Breast epithelium (tissue), 4 donors: ENCODE data around the gene LCN2. TPM values are rescaled to one million over a fixed set of nuclear protein-coding genes. Genes with fewer than 3 reads are reported as not detected.
"Not testable (repeated sequence)": the region's sequence is repeated elsewhere in the genome, so short reads cannot be mapped to it uniquely, and the experiment has no call there.

Source experiments
- DNase-seq, 2 donors: peaks; one replicate each; pipeline ENCODE4 v3.0.0-alpha.2; 2019; ENCODE audit warnings: low spot score in 2 of 2
- H3K27ac ChIP-seq, 2 donors: fragments of 200-600 bp; sonication (generic) in 1 of 2; one replicate each; pipeline ENCODE4 v1.5.1; 2016 to 2019; ENCODE audit warnings: mild to moderate bottlenecking in 1 of 2
- H3K27me3 ChIP-seq, 2 donors: fragments of 200-600 bp; sonication (generic) in 1 of 2; one replicate each; pipeline versions ENCODE4 v1.5.1 to v1.6.0; 2017 to 2019; ENCODE audit warnings: control low read depth in 1 of 2, mild to moderate bottlenecking in 1 of 2
- H3K36me3 ChIP-seq: fragments of 200-600 bp; one replicate; pipeline ENCODE4 v1.5.1; 2019
- H3K4me1 ChIP-seq, 2 donors: fragments of 200-600 bp; sonication (generic); one replicate each; pipeline ENCODE4 v1.5.1; 2016 to 2019; ENCODE audit warnings: control low read depth in 1 of 2
- H3K4me3 ChIP-seq, 3 donors: fragments of 200-600 bp; sonication (generic); 1 replicate in 2 of 3; 2 replicates in 1 of 3; pipeline ENCODE4 v1.5.1; 2016 to 2019; ENCODE audit warnings: mild to moderate bottlenecking in 3 of 3, moderate library complexity in 2 of 3
- H3K9me3 ChIP-seq, 2 donors: fragments of 200-600 bp; sonication (generic) in 1 of 2; one replicate each; pipeline ENCODE4 v1.5.1; 2016 to 2019; ENCODE audit warnings: control low read depth in 1 of 2
- POLR2A ChIP-seq: fragments of 450-650 bp; IDR thresholded peaks from one replicate; pipeline ENCODE4 v1.6.1; 2016; ENCODE audit warnings: antibody characterized with exemption, mild to moderate bottlenecking, moderate library complexity
- POLR2AphosphoS5 ChIP-seq, 3 donors: sonication (generic); formaldehyde crosslinking; IDR thresholded peaks; one replicate each; pipeline ENCODE4 v1.6.1; 2017; ENCODE audit warnings: antibody characterized with exemption in 3 of 3
- intact Hi-C: fragments of 100-400 bp; cut with DNase I; formaldehyde crosslinking; loops from one replicate; pipeline ENCODE4 v1.15.1; 2023; ENCODE audit warnings: low total_unique reads
- total RNA-seq, 3 donors: library from RNA; depleted of rRNA; stranded (reverse); fragments of >200 nt; gene quantifications; one replicate each; pipeline ENCODE4 v1.1.0, GENCODE V29; 2016
- TF ChIP-seq, protein P1 (sequence below), 3 donors: fragments of 450-650 bp; IDR thresholded peaks; one replicate each; pipeline ENCODE4 v1.5.1; 2016 to 2017; ENCODE audit warnings: antibody characterized with exemption in 3 of 3, mild to moderate bottlenecking in 3 of 3, moderate library complexity in 3 of 3

LCN2 gene
- total RNA-seq, 3 donors from 2014 or later = 38.5 to 42.3 TPM; not detected in 1

DNA sequence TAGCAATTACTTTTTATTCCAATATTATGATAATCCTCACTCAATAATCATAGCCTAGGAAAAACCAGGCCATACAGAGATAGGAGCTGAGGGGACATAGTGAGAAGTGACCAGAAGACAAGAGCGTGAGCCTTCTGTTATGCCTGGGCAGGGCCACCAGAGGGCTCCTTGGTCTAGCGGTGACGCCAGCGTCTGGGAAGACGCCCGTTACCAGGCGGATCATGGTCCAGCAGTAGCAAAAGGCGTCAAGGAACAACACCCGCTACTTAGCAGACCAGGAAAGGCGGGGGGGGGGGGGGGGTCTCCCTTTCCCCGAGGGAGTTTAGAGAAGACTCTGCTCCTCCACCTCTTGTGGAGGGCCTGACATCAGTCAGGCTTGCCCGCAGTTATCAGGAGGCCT is 32.2 kb downstream of the LCN2 start:
- TF ChIP-seq, protein P1, sequence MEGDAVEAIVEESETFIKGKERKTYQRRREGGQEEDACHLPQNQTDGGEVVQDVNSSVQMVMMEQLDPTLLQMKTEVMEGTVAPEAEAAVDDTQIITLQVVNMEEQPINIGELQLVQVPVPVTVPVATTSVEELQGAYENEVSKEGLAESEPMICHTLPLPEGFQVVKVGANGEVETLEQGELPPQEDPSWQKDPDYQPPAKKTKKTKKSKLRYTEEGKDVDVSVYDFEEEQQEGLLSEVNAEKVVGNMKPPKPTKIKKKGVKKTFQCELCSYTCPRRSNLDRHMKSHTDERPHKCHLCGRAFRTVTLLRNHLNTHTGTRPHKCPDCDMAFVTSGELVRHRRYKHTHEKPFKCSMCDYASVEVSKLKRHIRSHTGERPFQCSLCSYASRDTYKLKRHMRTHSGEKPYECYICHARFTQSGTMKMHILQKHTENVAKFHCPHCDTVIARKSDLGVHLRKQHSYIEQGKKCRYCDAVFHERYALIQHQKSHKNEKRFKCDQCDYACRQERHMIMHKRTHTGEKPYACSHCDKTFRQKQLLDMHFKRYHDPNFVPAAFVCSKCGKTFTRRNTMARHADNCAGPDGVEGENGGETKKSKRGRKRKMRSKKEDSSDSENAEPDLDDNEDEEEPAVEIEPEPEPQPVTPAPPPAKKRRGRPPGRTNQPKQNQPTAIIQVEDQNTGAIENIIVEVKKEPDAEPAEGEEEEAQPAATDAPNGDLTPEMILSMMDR (IDR thresholded peaks at IDR 0.05) = peak in 2 of 3 donors; percentile 21 to 47
- H3K36me3 ChIP-seq, H3K4me3 ChIP-seq, H3K27ac ChIP-seq, H3K4me1 ChIP-seq, intact Hi-C loops, H3K27me3 ChIP-seq, DNase-seq, H3K9me3 ChIP-seq: not testable (repeated sequence)

DNA sequence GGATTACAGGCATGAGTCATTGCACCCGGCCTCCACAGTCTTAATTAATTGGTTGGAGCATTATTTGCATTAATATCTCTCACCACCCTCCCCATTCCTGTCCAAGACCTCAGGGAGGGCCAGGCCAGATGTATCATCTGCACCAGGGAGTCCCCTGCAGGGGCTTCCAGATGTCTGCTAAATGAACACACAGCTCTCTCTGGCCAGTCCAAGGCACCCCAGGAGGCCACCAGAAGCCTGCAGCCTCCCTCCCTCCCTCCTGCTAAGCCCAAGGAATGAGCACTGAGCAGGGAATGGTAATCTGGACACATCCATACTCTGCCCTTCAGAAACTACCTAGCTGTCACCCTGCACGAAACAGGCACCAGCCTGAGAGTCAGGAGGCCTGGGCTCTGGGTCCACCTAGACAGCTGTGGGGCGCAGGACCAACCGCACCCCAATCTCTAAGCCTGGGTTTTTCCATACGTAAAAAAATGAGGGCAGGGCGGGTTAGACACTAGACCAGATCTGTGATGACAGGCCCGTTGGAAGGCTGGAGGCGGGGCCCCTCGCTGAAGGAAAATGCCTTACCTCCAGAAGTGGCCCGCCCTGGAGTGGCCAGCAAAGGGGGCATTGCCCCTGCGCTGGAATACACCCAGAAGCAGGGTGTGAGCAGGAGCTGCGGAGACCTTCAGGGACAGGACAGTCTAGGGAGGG is 33.8 kb downstream of the LCN2 start:
- TF ChIP-seq POLR2AphosphoS5 (IDR thresholded peaks at IDR 0.05) (no peak), POLR2A (no peak)
- TF ChIP-seq, protein P1 (IDR thresholded peaks at IDR 0.05) = no peak
- H3K27ac ChIP-seq = no peak overlapping the region
- no peak for DNase-seq
- H3K4me1 ChIP-seq = no peaks in the 10 kb centered on the region
- H3K36me3 ChIP-seq = peaks cover 9% of the 10 kb centered on the region
- no peak overlapping the region for H3K4me3 ChIP-seq
- intact Hi-C loops = no loop called here
- no peaks in the 10 kb centered on the region for H3K27me3 ChIP-seq
- no peaks in the 10 kb centered on the region for H3K9me3 ChIP-seq

DNA sequence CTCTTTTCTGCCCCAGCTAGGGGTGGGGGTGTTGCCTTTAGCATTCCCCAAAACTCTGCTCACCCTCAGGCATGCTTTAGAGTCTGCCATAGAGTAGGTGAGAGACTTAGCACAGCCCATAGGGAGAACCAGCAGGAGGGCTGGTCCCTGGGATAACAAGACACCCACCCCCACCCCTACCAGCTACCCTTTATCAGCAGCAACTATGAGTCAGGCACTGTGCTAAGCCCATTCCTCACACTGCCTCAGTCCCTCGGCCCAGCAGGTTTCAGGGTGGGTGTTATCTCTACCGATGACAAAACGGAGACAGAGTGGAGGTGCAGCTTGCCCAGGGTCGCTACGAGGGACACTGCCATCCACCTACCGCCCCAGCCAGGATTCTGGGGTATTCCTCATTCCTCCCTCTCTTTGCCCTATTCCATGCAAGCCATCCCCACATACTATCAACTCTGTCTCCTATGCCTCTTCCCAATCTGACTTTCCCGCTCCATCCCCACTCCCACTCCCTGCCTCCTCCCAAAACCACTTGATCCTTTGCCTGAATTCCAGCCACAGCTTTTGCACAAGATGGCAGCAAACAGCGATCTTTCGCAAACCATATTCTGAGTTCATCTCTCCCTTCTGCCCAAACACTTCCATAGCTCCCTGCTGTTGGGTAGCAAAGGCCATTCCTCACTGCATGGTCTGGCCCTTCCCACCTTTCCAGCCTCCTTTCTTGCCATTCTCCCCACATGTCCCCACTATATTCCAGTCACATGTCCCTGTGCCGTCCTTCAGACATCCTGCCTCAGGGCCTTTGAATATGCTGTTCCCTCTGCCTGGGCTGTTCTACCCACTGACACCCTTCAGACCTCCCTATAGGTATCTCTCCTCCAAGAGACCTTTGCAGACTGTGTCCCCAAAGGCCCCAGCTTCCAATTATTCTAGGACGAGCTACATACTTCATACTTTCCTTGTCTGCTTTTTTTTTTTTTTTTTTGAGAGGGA is 37.0 kb downstream of the LCN2 start:
- TF ChIP-seq POLR2A (no peak), POLR2AphosphoS5 (IDR thresholded peaks at IDR 0.05) (no peak)
- TF ChIP-seq, protein P1 (IDR thresholded peaks at IDR 0.05) = no peak
- H3K36me3 ChIP-seq = no peaks in the 10 kb centered on the region

DNA sequence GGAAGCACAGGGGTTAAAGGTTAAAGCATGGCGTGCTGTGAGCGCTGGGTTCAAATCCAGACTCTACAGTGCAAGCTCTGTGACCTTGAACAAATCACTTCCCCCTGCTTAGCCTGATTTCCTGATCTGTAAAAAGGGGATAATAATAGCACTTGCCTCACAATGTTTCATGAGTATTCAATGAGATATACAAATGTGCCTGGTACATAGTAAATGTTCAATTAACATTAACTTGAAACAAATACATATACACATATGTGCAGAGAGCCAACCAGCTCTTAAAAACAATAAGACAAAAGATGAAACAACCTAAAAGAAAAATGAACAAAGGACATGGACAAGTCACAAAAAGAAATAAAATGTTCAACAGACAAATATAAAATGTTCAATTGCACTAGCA is 38.1 kb downstream of the LCN2 start:
- DNase-seq = no peak
- H3K27ac ChIP-seq = no peak overlapping the region
- H3K4me3 ChIP-seq = no peak overlapping the region
- no peaks in the 10 kb centered on the region for H3K36me3 ChIP-seq
- no peaks in the 10 kb centered on the region for H3K9me3 ChIP-seq
- H3K4me1 ChIP-seq = peaks cover 3 to 9% of the 10 kb centered on the region in 2 donors
- no peaks in the 10 kb centered on the region for H3K27me3 ChIP-seq
- intact Hi-C loops = no loop called here
- TF ChIP-seq, protein P1 (IDR thresholded peaks at IDR 0.05) = no peak
- TF ChIP-seq POLR2A (no peak), POLR2AphosphoS5 (IDR thresholded peaks at IDR 0.05) (no peak)

More for the DNA sequence above, 37.0 kb downstream of the LCN2 start:
- Histone ChIP-seq H3K27ac (no peak overlapping the region), H3K9me3 (no peaks in the 10 kb centered on the region), H3K4me3 (no peak overlapping the region), H3K27me3 (no peaks in the 10 kb centered on the region), H3K4me1 (peaks cover 3 to 9% of the 10 kb centered on the region in 2 donors)
- intact Hi-C loops = no loop called here
- DNase-seq = no peak

DNA sequence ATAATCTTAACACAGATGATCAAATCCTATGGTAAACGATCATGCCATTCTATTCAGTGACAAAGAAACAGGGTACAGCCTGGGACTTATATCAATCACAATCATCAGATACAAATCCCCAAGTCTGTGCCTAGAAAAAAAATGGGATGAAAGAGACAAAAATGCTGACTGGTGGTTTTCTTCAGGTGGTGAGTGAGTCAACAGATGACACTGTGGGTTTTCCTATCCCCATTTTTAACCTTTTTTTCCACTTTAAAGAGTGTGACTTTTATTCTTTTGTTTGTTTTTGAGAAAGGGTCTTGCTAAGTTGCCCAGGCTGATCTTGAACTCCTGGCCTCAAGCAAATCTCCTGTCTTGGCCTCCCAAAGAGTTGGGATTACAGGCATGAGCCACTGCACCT is 39.0 kb downstream of the LCN2 start:
- no peak overlapping the region for H3K27ac ChIP-seq
- H3K4me3 ChIP-seq = no peak overlapping the region
- TF ChIP-seq POLR2A (no peak), POLR2AphosphoS5 (IDR thresholded peaks at IDR 0.05) (no peak)
- TF ChIP-seq, protein P1 (IDR thresholded peaks at IDR 0.05) = no peak
- no peak for DNase-seq
- no peaks in the 10 kb centered on the region for H3K9me3 ChIP-seq
- no peaks in the 10 kb centered on the region for H3K27me3 ChIP-seq
- intact Hi-C loops = no loop called here
- H3K36me3 ChIP-seq = no peaks in the 10 kb centered on the region
- H3K4me1 ChIP-seq = peaks cover 3 to 9% of the 10 kb centered on the region in 2 donors
